ENCODE measurements around the gene GINS3.

Gene GINS3

DNA sequence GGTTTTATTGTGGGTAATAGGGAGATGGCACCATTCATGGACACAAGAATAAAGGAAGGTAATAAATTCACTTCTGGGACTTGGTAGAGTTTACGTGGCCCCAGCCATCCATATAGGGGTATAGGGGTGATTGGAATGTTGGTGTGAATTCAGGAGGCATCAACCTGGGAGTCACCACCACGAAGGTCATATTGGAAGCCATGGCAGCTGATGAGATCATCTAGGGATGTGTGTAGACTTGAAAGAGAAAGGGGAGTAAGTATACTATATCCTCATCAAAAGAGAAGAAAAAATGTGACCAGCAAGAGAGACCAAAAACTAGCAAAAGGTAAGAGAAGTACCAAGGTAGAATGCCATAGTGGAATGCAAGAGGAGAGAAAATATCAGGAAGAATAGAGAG, 26.6 kb upstream of the GINS3 start (continued):
- no peak for TF ChIP-seq ZNF792 (tag by site-specific recombination; IDR thresholded peaks at IDR 0.05)

DNA sequence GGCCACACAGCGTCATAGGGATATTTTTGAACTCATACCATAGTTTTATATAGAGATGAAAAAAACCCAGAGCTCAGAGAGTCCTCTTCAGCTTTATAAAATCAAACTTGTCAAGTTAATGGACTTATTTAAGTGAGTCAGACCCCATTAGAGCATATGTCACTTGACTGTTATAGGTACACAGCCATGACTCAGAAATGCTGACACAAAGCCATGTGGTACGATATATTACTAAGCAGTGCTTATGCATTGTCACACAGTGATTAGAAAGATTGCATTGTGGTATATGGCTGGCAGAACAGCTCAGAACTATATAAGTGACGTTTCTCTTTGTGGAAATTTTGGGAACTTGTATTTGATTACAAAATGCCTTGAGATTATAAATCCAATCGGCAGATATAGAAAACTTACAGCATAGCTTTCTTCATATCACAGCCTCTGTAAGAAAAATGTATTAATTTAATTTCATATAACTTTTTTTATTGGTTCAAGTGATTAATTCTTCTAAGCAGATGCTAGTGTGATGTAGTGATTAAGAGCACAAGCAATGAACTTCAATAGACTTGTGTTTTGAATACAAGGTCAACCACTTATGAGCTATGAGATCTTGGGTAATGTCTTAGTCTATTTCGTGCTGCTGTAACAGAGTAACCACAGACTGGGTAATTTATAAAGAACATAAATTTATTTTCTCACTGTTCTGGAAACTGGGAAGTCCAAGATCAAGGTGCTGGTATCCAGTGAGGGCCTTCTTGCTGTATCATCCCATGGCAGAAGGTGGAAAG, 25.8 kb upstream of the GINS3 start:
- H3K4me3 ChIP-seq (ENCODE audit: low read depth, low read length), result no peak overlapping the region
- ChIA-PET CTCF (interaction anchor here (0.6 to 1.4 kb wide), 4 partner anchors 23 to 92 kb away, joined by 3 to 5 read pairs (median 3); no protein-coding TSS in a partner anchor), POLR2A (interaction anchor here (0.5 kb wide), 1 partner anchor 349 kb away, joined by 4 read pairs; no protein-coding TSS in a partner anchor)
- H3K36me3 ChIP-seq (ENCODE audit: control insufficient read depth in 2 of 2, insufficient read depth in 1 of 2, low read length in 2 of 2), result no peaks in the 10 kb centered on the region
- H3K9me3 ChIP-seq (ENCODE audit: control insufficient read depth, insufficient read depth, low read depth, low read length), result no peaks in the 10 kb centered on the region
- H3K27ac ChIP-seq (ENCODE audit: extremely low read depth, low read depth, low read length), result no peak overlapping the region
- no peaks in the 10 kb centered on the region for H3K4me1 ChIP-seq (ENCODE audit: control insufficient read depth, insufficient read depth, low read length)
- TF ChIP-seq, protein P1, sequence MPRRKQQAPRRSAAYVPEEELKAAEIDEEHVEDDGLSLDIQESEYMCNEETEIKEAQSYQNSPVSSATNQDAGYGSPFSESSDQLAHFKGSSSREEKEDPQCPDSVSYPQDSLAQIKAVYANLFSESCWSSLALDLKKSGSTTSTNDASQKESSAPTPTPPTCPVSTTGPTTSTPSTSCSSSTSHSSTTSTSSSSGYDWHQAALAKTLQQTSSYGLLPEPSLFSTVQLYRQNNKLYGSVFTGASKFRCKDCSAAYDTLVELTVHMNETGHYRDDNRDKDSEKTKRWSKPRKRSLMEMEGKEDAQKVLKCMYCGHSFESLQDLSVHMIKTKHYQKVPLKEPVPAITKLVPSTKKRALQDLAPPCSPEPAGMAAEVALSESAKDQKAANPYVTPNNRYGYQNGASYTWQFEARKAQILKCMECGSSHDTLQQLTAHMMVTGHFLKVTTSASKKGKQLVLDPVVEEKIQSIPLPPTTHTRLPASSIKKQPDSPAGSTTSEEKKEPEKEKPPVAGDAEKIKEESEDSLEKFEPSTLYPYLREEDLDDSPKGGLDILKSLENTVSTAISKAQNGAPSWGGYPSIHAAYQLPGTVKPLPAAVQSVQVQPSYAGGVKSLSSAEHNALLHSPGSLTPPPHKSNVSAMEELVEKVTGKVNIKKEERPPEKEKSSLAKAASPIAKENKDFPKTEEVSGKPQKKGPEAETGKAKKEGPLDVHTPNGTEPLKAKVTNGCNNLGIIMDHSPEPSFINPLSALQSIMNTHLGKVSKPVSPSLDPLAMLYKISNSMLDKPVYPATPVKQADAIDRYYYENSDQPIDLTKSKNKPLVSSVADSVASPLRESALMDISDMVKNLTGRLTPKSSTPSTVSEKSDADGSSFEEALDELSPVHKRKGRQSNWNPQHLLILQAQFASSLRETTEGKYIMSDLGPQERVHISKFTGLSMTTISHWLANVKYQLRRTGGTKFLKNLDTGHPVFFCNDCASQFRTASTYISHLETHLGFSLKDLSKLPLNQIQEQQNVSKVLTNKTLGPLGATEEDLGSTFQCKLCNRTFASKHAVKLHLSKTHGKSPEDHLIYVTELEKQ (tag by site-specific recombination; IDR thresholded peaks at IDR 0.05; ENCODE audit: borderline replicate concordance), result peak; percentile 15; the same call in 1 of the 2 replicates
- TF ChIP-seq ZNF24 (tag by site-specific recombination; IDR thresholded peaks at IDR 0.05) (peak; percentile 65; the same call in 1 of the 2 replicates), MEIS1 (CRISPR knock-in tag; IDR thresholded peaks at IDR 0.05; ENCODE audit: borderline replicate concordance) (no peak), ZNF366 (tag by site-specific recombination; conservative IDR thresholded peaks at IDR 0.05) (peak; percentile 54; the same call in 1 of the 2 replicates), ZIC2 (tag by site-specific recombination; IDR thresholded peaks at IDR 0.05) (no peak), ZNF202 (tag by site-specific recombination; IDR thresholded peaks at IDR 0.05; ENCODE audit: borderline replicate concordance) (no peak), ZNF211 (tag by site-specific recombination; IDR thresholded peaks at IDR 0.05; ENCODE audit: low read depth) (peak; percentile 69; the same call in 1 of the 2 replicates), ZNF404 (tag by site-specific recombination; IDR thresholded peaks at IDR 0.05) (no peak), ZBTB21 (tag by site-specific recombination; IDR thresholded peaks at IDR 0.05) (peak; percentile 54; the same call in 1 of the 2 replicates), ZNF626 (tag by site-specific recombination; IDR thresholded peaks at IDR 0.05) (no peak), ZNF843 (tag by site-specific recombination; IDR thresholded peaks at IDR 0.05) (0 out of 2 replicates have a peak, but pooled peaks have one; percentile 29), KLF8 (tag by site-specific recombination; IDR thresholded peaks at IDR 0.05) (peak; percentile 45; the same call in 1 of the 2 replicates), ZNF221 (tag by site-specific recombination; IDR thresholded peaks at IDR 0.05; ENCODE audit: borderline replicate concordance) (no peak), ZNF548 (tag by site-specific recombination; IDR thresholded peaks at IDR 0.05) (no peak), ZFP41 (tag by site-specific recombination; IDR thresholded peaks at IDR 0.05; ENCODE audit: borderline replicate concordance) (no peak), ZNF600 (tag by site-specific recombination; IDR thresholded peaks at IDR 0.05) (peak; percentile 83), ZNF155 (tag by site-specific recombination; IDR thresholded peaks at IDR 0.05) (no peak), ZNF138 (tag by site-specific recombination; IDR thresholded peaks at IDR 0.05; ENCODE audit: borderline replicate concordance) (no peak), ZNF146 (tag by site-specific recombination; IDR thresholded peaks at IDR 0.05) (no peak)
- TF ChIP-seq, protein P2, sequence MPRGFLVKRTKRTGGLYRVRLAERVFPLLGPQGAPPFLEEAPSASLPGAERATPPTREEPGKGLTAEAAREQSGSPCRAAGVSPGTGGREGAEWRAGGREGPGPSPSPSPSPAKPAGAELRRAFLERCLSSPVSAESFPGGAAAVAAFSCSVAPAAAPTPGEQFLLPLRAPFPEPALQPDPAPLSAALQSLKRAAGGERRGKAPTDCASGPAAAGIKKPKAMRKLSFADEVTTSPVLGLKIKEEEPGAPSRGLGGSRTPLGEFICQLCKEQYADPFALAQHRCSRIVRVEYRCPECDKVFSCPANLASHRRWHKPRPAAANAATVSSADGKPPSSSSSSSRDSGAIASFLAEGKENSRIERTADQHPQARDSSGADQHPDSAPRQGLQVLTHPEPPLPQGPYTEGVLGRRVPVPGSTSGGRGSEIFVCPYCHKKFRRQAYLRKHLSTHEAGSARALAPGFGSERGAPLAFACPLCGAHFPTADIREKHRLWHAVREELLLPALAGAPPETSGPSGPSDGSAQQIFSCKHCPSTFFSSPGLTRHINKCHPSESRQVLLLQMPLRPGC (tag by site-specific recombination; IDR thresholded peaks at IDR 0.05), result peak; percentile 93
- TF ChIP-seq, protein P3, sequence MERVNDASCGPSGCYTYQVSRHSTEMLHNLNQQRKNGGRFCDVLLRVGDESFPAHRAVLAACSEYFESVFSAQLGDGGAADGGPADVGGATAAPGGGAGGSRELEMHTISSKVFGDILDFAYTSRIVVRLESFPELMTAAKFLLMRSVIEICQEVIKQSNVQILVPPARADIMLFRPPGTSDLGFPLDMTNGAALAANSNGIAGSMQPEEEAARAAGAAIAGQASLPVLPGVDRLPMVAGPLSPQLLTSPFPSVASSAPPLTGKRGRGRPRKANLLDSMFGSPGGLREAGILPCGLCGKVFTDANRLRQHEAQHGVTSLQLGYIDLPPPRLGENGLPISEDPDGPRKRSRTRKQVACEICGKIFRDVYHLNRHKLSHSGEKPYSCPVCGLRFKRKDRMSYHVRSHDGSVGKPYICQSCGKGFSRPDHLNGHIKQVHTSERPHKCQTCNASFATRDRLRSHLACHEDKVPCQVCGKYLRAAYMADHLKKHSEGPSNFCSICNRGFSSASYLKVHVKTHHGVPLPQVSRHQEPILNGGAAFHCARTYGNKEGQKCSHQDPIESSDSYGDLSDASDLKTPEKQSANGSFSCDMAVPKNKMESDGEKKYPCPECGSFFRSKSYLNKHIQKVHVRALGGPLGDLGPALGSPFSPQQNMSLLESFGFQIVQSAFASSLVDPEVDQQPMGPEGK (tag by site-specific recombination; IDR thresholded peaks at IDR 0.05), result no peak
- TF ChIP-seq, protein P4, sequence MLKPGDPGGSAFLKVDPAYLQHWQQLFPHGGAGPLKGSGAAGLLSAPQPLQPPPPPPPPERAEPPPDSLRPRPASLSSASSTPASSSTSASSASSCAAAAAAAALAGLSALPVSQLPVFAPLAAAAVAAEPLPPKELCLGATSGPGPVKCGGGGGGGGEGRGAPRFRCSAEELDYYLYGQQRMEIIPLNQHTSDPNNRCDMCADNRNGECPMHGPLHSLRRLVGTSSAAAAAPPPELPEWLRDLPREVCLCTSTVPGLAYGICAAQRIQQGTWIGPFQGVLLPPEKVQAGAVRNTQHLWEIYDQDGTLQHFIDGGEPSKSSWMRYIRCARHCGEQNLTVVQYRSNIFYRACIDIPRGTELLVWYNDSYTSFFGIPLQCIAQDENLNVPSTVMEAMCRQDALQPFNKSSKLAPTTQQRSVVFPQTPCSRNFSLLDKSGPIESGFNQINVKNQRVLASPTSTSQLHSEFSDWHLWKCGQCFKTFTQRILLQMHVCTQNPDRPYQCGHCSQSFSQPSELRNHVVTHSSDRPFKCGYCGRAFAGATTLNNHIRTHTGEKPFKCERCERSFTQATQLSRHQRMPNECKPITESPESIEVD (tag by site-specific recombination; IDR thresholded peaks at IDR 0.05), result peak; percentile 59
- TF ChIP-seq, protein P5, sequence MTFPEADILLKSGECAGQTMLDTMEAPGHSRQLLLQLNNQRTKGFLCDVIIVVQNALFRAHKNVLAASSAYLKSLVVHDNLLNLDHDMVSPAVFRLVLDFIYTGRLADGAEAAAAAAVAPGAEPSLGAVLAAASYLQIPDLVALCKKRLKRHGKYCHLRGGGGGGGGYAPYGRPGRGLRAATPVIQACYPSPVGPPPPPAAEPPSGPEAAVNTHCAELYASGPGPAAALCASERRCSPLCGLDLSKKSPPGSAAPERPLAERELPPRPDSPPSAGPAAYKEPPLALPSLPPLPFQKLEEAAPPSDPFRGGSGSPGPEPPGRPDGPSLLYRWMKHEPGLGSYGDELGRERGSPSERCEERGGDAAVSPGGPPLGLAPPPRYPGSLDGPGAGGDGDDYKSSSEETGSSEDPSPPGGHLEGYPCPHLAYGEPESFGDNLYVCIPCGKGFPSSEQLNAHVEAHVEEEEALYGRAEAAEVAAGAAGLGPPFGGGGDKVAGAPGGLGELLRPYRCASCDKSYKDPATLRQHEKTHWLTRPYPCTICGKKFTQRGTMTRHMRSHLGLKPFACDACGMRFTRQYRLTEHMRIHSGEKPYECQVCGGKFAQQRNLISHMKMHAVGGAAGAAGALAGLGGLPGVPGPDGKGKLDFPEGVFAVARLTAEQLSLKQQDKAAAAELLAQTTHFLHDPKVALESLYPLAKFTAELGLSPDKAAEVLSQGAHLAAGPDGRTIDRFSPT (tag by site-specific recombination; IDR thresholded peaks at IDR 0.05), result peak; percentile 63; the same call in 1 of the 2 replicates

Data from HEK293 (cell line).